Measurements from ENCODE around the gene TESPA1. TPM values are rescaled to one million over a fixed set of nuclear protein-coding genes. Genes with fewer than 3 reads are reported as not detected.

The TESPA1 gene
- total and polyA plus RNA-seq, 2 of the 4 experiments (the other 2 are of a cell fraction): not detected

DNA sequence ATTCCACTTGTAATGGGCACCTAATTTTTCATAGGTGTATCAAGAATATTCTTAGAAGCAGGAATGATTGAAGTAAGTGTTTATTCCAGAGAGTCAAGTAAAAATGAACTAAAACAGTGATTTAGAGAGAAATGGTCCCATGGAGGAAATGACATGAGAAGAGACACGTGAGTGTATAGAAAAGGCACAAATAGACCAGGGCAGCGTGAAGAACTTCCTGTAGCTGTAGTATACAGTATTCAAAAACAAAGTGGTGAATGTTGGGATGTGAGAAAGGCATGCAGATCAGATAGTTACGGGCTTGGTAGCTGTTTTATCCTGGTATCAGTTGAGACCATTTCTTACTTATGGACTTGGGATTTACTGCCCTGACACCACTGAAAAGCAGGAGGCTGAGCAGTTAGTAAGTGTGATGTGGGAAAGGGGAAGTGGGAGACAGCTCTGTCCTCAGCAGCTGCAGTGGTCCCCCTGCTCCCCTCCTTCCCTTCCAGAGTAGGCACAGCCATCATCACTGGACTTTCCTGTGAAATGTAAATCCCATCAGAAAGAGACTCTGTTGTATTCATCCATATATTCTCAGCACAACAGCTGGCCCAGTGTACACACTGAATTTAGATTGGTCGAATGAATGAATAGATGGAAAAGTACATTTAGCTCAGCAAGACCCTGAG is 16.8 kb upstream of the TESPA1 start:
- Histone ChIP-seq H2BK5ac (ENCODE audit: low read depth, low read length, poor library complexity, severe bottlenecking) (no peak overlapping the region), H3K4ac (ENCODE audit: low read depth, low read length) (no peak overlapping the region), H3K9me3 (ENCODE audit: control insufficient read depth, insufficient read depth, low read length) (no peaks in the 10 kb centered on the region), H3K9me1 (ENCODE audit: insufficient read depth, low read length) (no peaks in the 10 kb centered on the region), H3K27me3 (ENCODE audit: control insufficient read depth, insufficient read depth, low read length) (no peaks in the 10 kb centered on the region; the same call in 1 of the 2 replicates), H4K20me1 (ENCODE audit: insufficient read depth, low read length) (no peaks in the 10 kb centered on the region), H3K56ac (ENCODE audit: extremely low read depth, insufficient read depth, low read length) (no peak overlapping the region), H4K8ac (ENCODE audit: low read depth in 2 of 2, low read length in 2 of 2) (no peak overlapping the region), H3K79me1 (ENCODE audit: low read depth in 1 of 2, low read length in 2 of 2) (no peaks in the 10 kb centered on the region), H2AFZ (replicated peaks; ENCODE audit: low read length, poor library complexity) (no peak overlapping the region), H4K91ac (ENCODE audit: insufficient read depth, low read depth, low read length) (no peak overlapping the region), H2BK20ac (ENCODE audit: low read depth, low read length) (no peak overlapping the region), H2AK9ac (replicated peaks; ENCODE audit: low read depth, low read length, poor library complexity) (no peak overlapping the region), H3K4me1 (ENCODE audit: control insufficient read depth, insufficient read depth, low read length) (no peaks in the 10 kb centered on the region), H3K14ac (replicated peaks; ENCODE audit: low read depth, low read length) (no peak overlapping the region), H2BK15ac (ENCODE audit: low read depth, low read length) (no peak overlapping the region), H3K4me2 (ENCODE audit: low read depth, low read length) (no peak overlapping the region), H3K9ac (ENCODE audit: low read depth, low read length) (no peak overlapping the region), H3K23ac (ENCODE audit: low read depth, low read length) (no peak overlapping the region), H3K27ac (ENCODE audit: insufficient read depth, low read length) (no peak overlapping the region), H4K5ac (ENCODE audit: low read depth, low read length) (no peak overlapping the region), H2BK120ac (ENCODE audit: low read depth, low read length) (no peak overlapping the region), H3K18ac (ENCODE audit: low read depth, low read length) (no peak overlapping the region), H3K4me3 (ENCODE audit: insufficient read depth, low read depth, low read length) (no peak overlapping the region), H3K36me3 (ENCODE audit: control insufficient read depth, insufficient read depth, low read length) (no peaks in the 10 kb centered on the region), H2AK5ac (ENCODE audit: low read depth, low read length) (no peak overlapping the region)
- dilution Hi-C loops (cut with HindIII; ENCODE audit: low sequenced_read_pairs, unreplicated experiment): no loop called here
- ChIA-PET POLR2A (ENCODE audit: unreplicated experiment) (no interaction called here), CTCF (no interaction called here)
- DNase-seq: no peak
- TF ChIP-seq POLR2A (IDR thresholded peaks at IDR 0.05; ENCODE audit: low read depth, low read length): no peak
- TF ChIP-seq RFX5 (IDR thresholded peaks at IDR 0.05; ENCODE audit: low read depth, low read length): no peak
- TF ChIP-seq NFE2L2 (IDR thresholded peaks at IDR 0.05; ENCODE audit: low read depth, low read length): no peak
- TF ChIP-seq, protein P1, sequence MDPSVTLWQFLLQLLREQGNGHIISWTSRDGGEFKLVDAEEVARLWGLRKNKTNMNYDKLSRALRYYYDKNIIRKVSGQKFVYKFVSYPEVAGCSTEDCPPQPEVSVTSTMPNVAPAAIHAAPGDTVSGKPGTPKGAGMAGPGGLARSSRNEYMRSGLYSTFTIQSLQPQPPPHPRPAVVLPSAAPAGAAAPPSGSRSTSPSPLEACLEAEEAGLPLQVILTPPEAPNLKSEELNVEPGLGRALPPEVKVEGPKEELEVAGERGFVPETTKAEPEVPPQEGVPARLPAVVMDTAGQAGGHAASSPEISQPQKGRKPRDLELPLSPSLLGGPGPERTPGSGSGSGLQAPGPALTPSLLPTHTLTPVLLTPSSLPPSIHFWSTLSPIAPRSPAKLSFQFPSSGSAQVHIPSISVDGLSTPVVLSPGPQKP (IDR thresholded peaks at IDR 0.05; ENCODE audit: borderline replicate concordance, low read depth, low read length): no peak
- TF ChIP-seq MXI1 (IDR thresholded peaks at IDR 0.05; ENCODE audit: borderline replicate concordance, low read depth, low read length): no peak
- TF ChIP-seq CEBPB (IDR thresholded peaks at IDR 0.05; ENCODE audit: low read depth, low read length): no peak
- TF ChIP-seq BHLHE40 (IDR thresholded peaks at IDR 0.05; ENCODE audit: low read depth, low read length): no peak
- TF ChIP-seq CHD1 (IDR thresholded peaks at IDR 0.05; ENCODE audit: low read depth, low read length): no peak
- no peak for TF ChIP-seq SMC3 (IDR thresholded peaks at IDR 0.05; ENCODE audit: low read depth, low read length)
- TF ChIP-seq, protein P2, sequence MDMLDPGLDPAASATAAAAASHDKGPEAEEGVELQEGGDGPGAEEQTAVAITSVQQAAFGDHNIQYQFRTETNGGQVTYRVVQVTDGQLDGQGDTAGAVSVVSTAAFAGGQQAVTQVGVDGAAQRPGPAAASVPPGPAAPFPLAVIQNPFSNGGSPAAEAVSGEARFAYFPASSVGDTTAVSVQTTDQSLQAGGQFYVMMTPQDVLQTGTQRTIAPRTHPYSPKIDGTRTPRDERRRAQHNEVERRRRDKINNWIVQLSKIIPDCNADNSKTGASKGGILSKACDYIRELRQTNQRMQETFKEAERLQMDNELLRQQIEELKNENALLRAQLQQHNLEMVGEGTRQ (IDR thresholded peaks at IDR 0.05; ENCODE audit: low read depth, low read length): no peak
- no peak for TF ChIP-seq MAZ (IDR thresholded peaks at IDR 0.05; ENCODE audit: borderline replicate concordance, low read depth, low read length)
- TF ChIP-seq, protein P3, sequence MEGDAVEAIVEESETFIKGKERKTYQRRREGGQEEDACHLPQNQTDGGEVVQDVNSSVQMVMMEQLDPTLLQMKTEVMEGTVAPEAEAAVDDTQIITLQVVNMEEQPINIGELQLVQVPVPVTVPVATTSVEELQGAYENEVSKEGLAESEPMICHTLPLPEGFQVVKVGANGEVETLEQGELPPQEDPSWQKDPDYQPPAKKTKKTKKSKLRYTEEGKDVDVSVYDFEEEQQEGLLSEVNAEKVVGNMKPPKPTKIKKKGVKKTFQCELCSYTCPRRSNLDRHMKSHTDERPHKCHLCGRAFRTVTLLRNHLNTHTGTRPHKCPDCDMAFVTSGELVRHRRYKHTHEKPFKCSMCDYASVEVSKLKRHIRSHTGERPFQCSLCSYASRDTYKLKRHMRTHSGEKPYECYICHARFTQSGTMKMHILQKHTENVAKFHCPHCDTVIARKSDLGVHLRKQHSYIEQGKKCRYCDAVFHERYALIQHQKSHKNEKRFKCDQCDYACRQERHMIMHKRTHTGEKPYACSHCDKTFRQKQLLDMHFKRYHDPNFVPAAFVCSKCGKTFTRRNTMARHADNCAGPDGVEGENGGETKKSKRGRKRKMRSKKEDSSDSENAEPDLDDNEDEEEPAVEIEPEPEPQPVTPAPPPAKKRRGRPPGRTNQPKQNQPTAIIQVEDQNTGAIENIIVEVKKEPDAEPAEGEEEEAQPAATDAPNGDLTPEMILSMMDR (conservative IDR thresholded peaks at IDR 0.05; ENCODE audit: low read depth, low read length): no peak
- TF ChIP-seq FOS (IDR thresholded peaks at IDR 0.05; ENCODE audit: low read depth, low read length): no peak
- no peak for TF ChIP-seq RCOR1 (IDR thresholded peaks at IDR 0.05; ENCODE audit: insufficient replicate concordance, low read length)
- no peak for TF ChIP-seq RAD21 (IDR thresholded peaks at IDR 0.05; ENCODE audit: low read length)
- no TSS peak for BruUV-seq (replicated peaks)
- in situ Hi-C loops (cut with MboI; ENCODE audit: low sequenced_read_pairs): no loop called here
- no peak for ATAC-seq (ENCODE audit: low read depth)
- WGBS, 2 experiments (ENCODE audit: extremely low coverage in 2 of 2, insufficient read length in 1 of 2): no CpG with 5 or more reads among the region's 4 CpGs
- intact Hi-C loops (cut with micrococcal nuclease): no loop called here

Data from IMR-90 (cell line).